Rectal smooth muscle tissue (tissue), 1 donor: ENCODE measurements around the gene SPACA9.

Experiments used
- H3K27ac ChIP-seq: one replicate; pipeline ENCODE4 v1.7.0; 2013; ENCODE audit warnings: low read depth, low read length, inconsistent platforms
- H3K27me3 ChIP-seq: one replicate; pipeline ENCODE4 v1.7.0; 2013; ENCODE audit warnings: low read length; ENCODE audit not compliant: control insufficient read depth, insufficient read depth
- H3K36me3 ChIP-seq: one replicate; pipeline ENCODE4 v1.7.0; 2013; ENCODE audit warnings: low read length; ENCODE audit not compliant: control insufficient read depth, insufficient read depth
- H3K4me1 ChIP-seq: one replicate; pipeline ENCODE4 v1.7.0; 2013; ENCODE audit warnings: low read length; ENCODE audit not compliant: control insufficient read depth, insufficient read depth
- H3K4me3 ChIP-seq: one replicate; pipeline ENCODE4 v1.7.0; 2013; ENCODE audit warnings: low read length
- H3K9ac ChIP-seq: one replicate; pipeline ENCODE4 v1.7.0; 2013; ENCODE audit warnings: low read length

The SPACA9 gene

DNA sequence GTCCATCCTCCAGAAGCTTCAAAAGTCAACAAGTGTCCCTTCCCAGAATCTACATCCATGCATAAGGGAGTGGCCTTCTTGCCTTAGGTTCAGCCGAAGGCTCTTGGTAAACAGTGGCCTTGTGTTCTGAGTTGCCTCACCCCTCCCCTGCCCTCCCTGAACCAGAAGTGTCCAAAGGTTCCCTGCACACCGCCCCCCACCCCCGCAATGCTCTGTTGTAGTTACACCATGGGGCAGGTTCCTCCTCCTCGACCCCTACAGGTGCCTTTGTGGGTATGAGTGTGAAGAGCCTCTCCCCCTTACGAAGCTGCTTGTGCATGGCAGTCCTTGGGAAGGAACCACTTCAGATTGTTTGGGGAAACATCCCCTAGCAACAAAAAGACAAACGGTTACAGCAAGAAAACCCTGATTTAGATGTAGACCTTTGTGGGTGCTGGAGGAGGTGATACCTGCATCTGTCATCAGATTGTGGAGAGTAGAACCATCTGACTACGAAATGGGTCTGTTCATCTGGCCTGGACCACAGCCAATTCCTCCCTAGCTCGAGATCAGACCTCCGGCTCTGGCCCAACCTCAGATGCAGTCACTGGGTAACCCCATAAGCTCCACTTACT is 7.1 kb downstream of the SPACA9 start:
- no peak overlapping the region for H3K4me3 ChIP-seq
- H3K9ac ChIP-seq: no peak overlapping the region
- H3K27ac ChIP-seq: no peak overlapping the region
- no peaks in the 10 kb centered on the region for H3K27me3 ChIP-seq
- no peaks in the 10 kb centered on the region for H3K4me1 ChIP-seq
- peaks cover 2% of the 10 kb centered on the region for H3K36me3 ChIP-seq

DNA sequence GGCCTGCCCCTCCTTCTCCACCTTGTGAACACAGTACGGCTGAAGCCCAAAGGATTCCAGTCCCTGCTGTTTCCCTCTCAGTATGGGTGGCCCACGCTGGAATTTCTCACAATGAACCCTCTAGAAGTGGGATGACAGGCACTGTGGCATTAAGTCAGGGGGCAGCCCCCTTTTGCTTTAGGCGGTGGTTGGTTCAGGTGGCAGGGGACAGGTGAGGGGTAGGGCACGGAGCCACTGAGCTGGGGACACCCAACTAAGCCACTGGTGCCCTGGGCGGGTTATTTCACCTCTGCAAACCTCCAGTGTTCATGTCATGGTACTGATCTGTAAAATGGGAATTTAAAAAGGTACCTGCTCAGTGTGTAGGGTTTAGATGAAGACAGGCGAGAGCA is 7.6 kb downstream of the SPACA9 start:
- Histone ChIP-seq H3K4me3 (no peak overlapping the region), H3K27me3 (no peaks in the 10 kb centered on the region), H3K36me3 (peaks cover 2% of the 10 kb centered on the region), H3K9ac (no peak overlapping the region), H3K4me1 (no peaks in the 10 kb centered on the region), H3K27ac (no peak overlapping the region)

DNA sequence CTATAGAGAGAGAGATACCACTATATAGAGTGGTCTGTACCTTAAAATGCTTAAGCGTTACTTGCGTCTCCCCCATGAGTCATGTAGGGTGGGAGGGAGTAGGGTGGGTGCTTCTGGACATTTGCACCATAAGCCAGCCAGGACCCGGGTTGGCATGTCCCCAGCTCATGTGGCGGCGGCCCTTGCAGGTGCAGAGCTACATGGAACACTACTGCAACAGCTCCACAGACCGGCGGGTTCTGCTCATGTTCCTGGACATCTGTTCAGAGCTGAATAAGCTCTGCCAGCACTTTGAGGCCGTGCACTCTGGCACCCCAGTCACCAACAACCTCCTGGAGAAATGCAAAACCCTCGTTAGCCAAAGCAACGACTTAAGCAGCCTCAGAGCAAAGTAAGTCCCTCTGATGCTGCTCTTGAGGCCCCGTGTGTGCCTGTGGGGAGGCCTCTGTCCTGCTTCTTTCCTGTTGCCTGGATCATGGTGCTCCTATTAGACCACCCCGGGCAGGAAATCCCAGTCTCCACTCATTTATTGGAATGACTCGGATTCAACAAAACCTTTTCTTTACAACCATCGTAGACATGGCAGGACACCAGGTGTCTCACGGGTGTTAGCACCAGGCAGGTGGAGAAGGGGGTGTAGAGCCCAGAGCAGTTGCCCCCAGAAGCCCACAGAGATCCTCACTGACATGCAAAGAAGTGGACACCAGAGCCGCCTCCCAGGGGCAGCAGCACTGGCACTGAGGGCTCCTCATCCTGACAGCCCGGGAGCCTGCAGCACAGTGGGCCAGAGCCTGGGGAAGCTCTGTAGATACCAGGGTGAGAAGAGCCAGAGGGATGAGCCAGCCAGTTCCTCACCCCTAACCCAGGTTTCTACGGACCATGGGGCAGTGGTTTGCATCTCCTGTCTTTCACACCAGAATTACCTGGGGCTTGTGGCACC is 8.8 kb downstream of the SPACA9 start:
- Histone ChIP-seq H3K4me3 (no peak overlapping the region), H3K27me3 (no peaks in the 10 kb centered on the region), H3K9ac (no peak overlapping the region), H3K36me3 (peaks cover 2% of the 10 kb centered on the region), H3K4me1 (no peaks in the 10 kb centered on the region), H3K27ac (no peak overlapping the region)

DNA sequence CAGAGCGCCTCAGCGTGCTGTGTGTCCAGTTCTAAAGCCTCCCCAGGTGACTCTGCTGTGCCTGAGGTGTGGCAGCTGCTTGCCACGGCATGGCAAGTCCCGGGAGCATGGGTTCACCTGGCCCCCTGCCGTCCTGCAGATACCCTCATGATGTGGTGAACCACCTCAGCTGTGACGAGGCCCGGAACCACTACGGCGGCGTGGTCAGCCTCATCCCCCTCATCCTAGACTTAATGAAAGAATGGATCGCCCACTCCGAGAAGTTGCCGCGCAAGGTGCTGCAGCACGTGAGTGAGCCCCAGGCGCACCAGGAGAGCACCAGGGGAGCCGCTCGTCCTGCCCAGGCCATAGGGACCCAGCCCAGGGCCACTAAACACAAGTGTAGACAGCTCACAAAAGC is 9.5 kb downstream of the SPACA9 start:
- no peaks in the 10 kb centered on the region for H3K4me1 ChIP-seq
- H3K4me3 ChIP-seq: no peak overlapping the region
- peaks cover 2% of the 10 kb centered on the region for H3K36me3 ChIP-seq

DNA sequence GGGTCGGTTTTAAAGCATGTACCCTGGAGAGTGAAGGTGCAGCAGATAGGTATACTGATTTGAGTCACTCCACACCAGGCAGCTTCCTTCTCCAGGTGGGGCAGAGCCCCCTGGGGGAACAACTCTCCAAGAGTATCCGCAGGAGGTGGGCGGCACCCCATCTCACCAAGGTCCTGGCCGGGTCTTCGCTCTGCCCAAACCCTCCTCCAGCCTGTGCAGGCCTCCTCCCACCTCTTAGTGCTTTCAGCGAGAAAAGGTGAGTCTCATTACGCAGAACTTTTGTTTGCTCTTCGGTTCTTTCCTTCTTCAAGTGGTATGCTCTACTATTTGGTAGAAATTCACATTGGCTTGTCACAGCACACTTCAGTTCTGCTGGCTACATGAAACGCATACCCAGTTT is 13.7 kb downstream of the SPACA9 start:
- H3K27ac ChIP-seq: no peak overlapping the region
- H3K4me3 ChIP-seq: no peak overlapping the region
- H3K27me3 ChIP-seq: no peaks in the 10 kb centered on the region
- no peak overlapping the region for H3K9ac ChIP-seq
- H3K4me1 ChIP-seq: no peaks in the 10 kb centered on the region
- peaks cover 18% of the 10 kb centered on the region for H3K36me3 ChIP-seq

More for the DNA sequence above, 9.5 kb downstream of the SPACA9 start:
- Histone ChIP-seq H3K27ac (no peak overlapping the region), H3K27me3 (no peaks in the 10 kb centered on the region), H3K9ac (no peak overlapping the region)

DNA sequence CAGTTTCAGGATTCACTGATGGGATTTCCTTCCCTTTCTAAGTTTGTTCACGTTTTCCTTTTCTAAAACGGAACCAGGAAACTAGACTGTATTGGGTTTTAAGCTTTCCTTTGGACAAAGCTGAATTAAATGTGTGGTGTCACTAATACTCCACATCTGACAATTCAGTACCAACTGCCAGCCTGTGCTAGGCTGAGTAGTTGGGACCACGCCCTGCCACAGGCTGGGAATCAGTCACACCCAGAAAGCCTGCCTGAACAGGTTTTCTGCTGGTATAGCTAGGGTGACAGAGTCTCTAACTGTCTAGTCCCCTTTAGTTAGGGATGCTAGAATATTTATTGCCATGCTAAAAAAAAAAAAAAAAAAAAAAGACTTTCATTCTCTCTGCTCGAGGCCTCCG is 15.6 kb downstream of the SPACA9 start:
- Histone ChIP-seq H3K27ac (no peak overlapping the region), H3K4me1 (no peaks in the 10 kb centered on the region), H3K4me3 (no peak overlapping the region), H3K9ac (no peak overlapping the region), H3K27me3 (no peaks in the 10 kb centered on the region), H3K36me3 (peaks cover 22% of the 10 kb centered on the region)

DNA sequence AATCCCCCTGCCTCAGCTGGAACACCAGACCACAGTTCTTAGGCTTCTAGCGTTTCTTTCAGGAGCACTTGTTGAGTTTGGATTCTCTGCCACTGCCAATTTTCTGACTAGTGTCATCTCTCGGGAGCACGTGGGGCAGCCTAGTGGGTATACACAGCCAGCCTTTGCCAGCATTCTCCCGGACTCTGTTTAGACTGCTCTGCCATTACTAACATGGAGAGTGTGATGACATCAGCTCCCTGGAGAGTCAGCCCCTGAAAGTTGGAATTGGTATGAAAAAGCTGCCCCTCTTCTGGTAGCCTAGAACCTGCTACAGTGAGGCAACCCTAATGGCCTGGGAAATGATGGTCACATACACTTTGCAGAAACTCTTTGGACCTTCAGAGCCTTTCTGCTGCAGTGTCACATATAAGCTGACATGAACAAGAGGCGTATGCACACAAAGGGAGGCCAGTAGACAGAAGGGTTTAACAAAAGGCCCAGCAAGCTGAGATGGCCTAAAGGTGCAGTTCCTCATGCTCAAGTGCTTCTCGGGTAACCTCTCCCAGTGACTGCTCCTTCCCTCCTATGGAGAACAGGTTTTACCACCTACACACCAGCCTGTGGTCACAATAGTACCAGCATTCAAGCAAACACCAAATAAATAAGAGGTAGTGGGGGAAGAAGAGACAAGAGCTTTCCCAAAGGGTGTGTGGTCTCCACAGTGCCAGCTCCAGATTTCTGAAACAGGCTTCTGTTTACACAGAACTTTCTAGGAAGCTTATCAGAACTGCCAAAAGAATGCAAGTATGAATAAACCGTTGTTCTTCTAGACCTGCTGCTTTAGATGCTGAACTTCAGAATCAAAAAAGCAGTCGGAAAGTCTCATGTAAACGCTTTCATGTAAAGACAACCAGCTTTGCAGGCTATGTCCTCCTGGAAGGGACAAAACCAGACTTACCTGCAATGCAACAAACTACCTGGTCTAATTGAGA is 16.5 kb downstream of the SPACA9 start:
- no peaks in the 10 kb centered on the region for H3K4me1 ChIP-seq
- H3K36me3 ChIP-seq: peaks cover 28% of the 10 kb centered on the region
- no peak overlapping the region for H3K4me3 ChIP-seq
- no peak overlapping the region for H3K9ac ChIP-seq
- H3K27me3 ChIP-seq: no peaks in the 10 kb centered on the region
- H3K27ac ChIP-seq: no peak overlapping the region

DNA sequence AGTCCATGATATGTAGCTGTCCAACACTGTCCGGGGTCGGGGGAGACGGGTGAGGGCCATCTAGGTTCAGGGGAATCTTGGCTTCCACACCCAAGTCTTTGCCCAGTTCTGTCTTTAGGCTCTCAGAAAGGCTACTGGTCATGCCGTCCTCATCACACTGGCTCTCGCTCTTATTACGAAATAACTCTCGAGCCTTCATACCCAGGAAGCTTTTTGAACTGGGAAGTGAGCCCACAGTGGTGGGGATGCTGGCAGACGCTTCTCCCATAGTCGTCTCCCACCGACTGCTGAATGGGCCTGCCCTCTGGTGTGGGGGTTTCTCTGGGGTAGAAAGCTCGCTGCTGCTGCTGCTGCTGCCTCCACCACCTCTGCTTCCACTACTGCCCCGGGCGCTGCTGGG is 17.6 kb downstream of the SPACA9 start:
- Histone ChIP-seq H3K9ac (no peak overlapping the region), H3K27ac (no peak overlapping the region), H3K36me3 (peaks cover 34% of the 10 kb centered on the region), H3K4me3 (no peak overlapping the region), H3K27me3 (no peaks in the 10 kb centered on the region), H3K4me1 (no peaks in the 10 kb centered on the region)

DNA sequence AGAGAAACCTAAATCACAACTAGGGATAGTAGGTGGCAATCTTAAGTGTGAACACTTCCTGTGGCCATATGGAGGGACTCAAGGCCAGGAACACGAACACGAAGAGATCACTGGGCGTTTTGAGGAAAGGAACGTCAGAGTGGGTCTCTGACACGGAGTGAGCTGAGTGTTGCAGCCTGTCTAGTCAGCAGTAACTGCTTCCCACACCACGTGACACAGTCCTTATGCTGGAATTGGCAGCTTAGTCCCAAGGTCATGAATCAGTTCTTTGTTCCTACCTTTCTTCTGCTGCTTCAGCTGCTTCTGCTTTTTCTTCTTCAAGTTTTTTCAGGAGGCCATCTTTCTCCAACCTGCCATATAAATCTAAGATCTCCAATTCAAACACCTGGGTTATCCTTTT is 18.2 kb downstream of the SPACA9 start:
- Histone ChIP-seq H3K9ac (no peak overlapping the region), H3K4me1 (no peaks in the 10 kb centered on the region), H3K4me3 (no peak overlapping the region), H3K27ac (no peak overlapping the region), H3K36me3 (peaks cover 36% of the 10 kb centered on the region), H3K27me3 (no peaks in the 10 kb centered on the region)

DNA sequence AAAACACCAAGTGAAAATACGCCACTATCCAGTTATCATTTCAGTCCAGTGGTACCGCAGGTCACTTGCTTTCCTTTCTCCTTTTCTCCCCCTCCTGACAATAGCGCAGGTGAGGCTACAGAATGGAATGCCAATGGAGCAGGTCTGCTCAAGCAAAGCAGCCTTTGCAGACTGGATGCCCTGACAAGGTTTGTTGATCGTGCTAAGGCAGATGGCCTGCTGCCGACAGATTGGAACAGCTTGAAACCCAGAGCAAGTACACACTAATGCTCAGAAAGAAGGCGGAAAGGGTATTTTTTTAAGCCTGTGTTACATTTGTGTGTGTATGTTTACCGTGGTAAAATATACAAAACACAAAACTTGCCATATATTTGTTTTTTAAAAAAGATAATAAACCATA is 19.4 kb downstream of the SPACA9 start:
- H3K4me1 ChIP-seq: no peaks in the 10 kb centered on the region
- no peak overlapping the region for H3K27ac ChIP-seq

DNA sequence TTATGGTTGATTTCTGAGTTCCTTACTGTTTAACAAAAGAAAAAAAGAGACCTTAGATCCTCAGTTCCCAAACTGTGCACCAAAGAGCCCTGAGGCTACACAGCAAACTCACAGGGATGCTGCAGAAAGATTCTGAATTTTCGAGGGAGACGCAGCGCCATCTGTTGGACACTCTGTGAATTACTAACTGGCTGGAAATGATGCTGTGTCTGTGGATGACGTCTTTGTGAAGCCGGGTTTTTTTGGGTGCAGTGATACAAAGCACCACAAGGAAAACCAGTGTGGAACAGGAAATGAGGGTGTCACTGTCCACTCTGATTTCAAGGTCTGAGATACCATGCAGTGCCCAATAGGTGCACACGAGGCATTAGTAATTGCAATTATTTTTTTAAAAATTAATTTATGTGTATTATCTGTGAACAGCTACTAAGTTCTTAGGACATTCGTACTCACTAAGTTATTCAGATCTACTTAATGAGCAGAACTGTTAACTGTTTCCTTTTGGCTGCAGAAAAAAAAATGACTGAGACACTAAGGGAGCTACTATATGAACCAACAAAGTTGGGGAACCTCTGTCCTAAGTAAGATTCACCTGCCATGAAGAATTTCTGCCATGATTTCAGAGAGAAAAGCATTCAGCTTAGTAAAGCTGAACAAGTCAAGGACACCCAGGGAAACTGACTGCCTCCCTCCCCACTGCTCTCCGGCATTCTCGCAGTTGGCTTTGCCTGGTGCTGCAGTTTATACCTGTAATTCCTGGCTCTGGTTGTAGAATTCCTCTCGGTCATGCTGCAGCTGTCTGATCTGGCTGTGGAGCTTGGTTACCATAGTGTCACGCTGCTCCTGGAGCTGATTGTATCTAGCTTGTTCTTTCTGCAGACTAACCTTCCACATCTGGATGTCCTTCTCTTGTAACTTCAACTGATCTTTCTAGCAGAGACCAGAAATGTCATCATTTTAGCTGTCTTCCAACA is 23.4 kb downstream of the SPACA9 start:
- H3K36me3 ChIP-seq: peaks cover 29% of the 10 kb centered on the region
- H3K27me3 ChIP-seq: no peaks in the 10 kb centered on the region
- H3K4me3 ChIP-seq: no peak overlapping the region
- no peak overlapping the region for H3K27ac ChIP-seq
- H3K9ac ChIP-seq: no peak overlapping the region
- no peaks in the 10 kb centered on the region for H3K4me1 ChIP-seq

More for the DNA sequence above, 19.4 kb downstream of the SPACA9 start:
- H3K27me3 ChIP-seq: no peaks in the 10 kb centered on the region
- H3K4me3 ChIP-seq: no peak overlapping the region
- H3K9ac ChIP-seq: no peak overlapping the region
- peaks cover 40% of the 10 kb centered on the region for H3K36me3 ChIP-seq
